ENCODE data around the gene ZNF385D. TPM values are rescaled to one million over a fixed set of nuclear protein-coding genes. Genes with fewer than 3 reads are reported as not detected.

The ZNF385D gene
- 0.79 and 1.2 TPM in 2 replicates for total RNA-seq

- no peak for DNase-seq (ENCODE audit: low read depth, low spot score)
These were observed at the start of gene ZNF385D for GRCh38 chr3:21750831-21751391. Gene ZNF385D (minus strand): TSS chr3:21751210. CDS start chr3:21750916, 294 bp downstream.

GRCh38 chr3:21798356-21799088, 47.5 kb upstream of the ZNF385D start:
- no peak for DNase-seq (ENCODE audit: low read depth, low spot score)

- no peak for DNase-seq (ENCODE audit: low read depth, low spot score)
These were observed 44.9 kb upstream of the ZNF385D start for GRCh38 chr3:21795921-21796320.

- no peak for DNase-seq (ENCODE audit: low read depth, low spot score)
These were observed 44.3 kb upstream of the ZNF385D start for GRCh38 chr3:21795152-21795837.

- no peak for DNase-seq (ENCODE audit: low read depth, low spot score)
These were observed 43.3 kb upstream of the ZNF385D start for GRCh38 chr3:21794291-21794690.

GRCh38 chr3:21792176-21792575, 41.2 kb upstream of the ZNF385D start:
- DNase-seq (ENCODE audit: low read depth, low spot score), result no peak

GRCh38 chr3:21791356-21791755, 40.3 kb upstream of the ZNF385D start:
- no peak for DNase-seq (ENCODE audit: low read depth, low spot score)

GRCh38 chr3:21790466-21790865, 39.5 kb upstream of the ZNF385D start:
- DNase-seq (ENCODE audit: low read depth, low spot score), result no peak

- no peak for DNase-seq (ENCODE audit: low read depth, low spot score)
These were observed 38.7 kb upstream of the ZNF385D start for GRCh38 chr3:21789730-21790129.

- no peak for DNase-seq (ENCODE audit: low read depth, low spot score)
These were observed 35.4 kb upstream of the ZNF385D start for GRCh38 chr3:21786438-21786797.

- no peak for DNase-seq (ENCODE audit: low read depth, low spot score)
These were observed 34.9 kb upstream of the ZNF385D start for GRCh38 chr3:21785765-21786437.

- no peak for DNase-seq (ENCODE audit: low read depth, low spot score)
These were observed 32.8 kb upstream of the ZNF385D start for GRCh38 chr3:21783839-21784238.

GRCh38 chr3:21781355-21781754, 30.3 kb upstream of the ZNF385D start:
- no peak for DNase-seq (ENCODE audit: low read depth, low spot score)

- DNase-seq (ENCODE audit: low read depth, low spot score), result no peak
These were observed 28.9 kb upstream of the ZNF385D start for GRCh38 chr3:21779909-21780308.

- DNase-seq (ENCODE audit: low read depth, low spot score), result no peak
These were observed 27.7 kb upstream of the ZNF385D start for GRCh38 chr3:21778715-21779114.

GRCh38 chr3:21777821-21778220, 26.8 kb upstream of the ZNF385D start:
- no peak for DNase-seq (ENCODE audit: low read depth, low spot score)

GRCh38 chr3:21766002-21766401, 15.0 kb upstream of the ZNF385D start:
- DNase-seq (ENCODE audit: low read depth, low spot score), result no peak

- no peak for DNase-seq (ENCODE audit: low read depth, low spot score)
These were observed 4.9 kb upstream of the ZNF385D start for GRCh38 chr3:21755896-21756295.

GRCh38 chr3:21754839-21755238, 3.8 kb upstream of the ZNF385D start:
- DNase-seq (ENCODE audit: low read depth, low spot score), result no peak

- no peak for DNase-seq (ENCODE audit: low read depth, low spot score)
These were observed 1.8 kb upstream of the ZNF385D start for GRCh38 chr3:21752749-21753347.

- DNase-seq (ENCODE audit: low read depth, low spot score), result no peak
These were observed 876 bp upstream of the ZNF385D start for GRCh38 chr3:21751886-21752285.
